ENCODE measurements around the gene BPIFB3.

DNA sequence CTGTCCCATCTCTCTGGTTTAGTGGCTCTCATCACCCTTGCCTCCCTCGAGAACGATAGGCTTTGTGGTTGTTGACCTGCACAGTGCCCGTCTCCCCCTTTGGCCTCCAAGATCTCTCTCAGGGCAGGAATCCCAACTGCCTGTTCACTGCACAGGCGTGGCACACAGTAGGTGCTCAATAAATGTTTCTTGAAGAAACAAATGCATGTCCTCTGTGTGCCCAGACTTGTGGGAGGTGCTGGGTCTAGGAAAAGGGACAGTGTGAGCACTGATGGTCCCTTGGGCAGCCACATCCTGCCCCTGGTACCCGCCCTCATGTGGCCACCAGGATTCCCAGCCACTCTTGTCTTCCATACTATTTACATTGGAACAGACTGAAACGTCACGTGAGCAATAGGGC lies 24.8 kb upstream of the BPIFB3 start:
- TF ChIP-seq CTCF (IDR thresholded peaks at IDR 0.05 in 4 of 5, conservative IDR thresholded peaks at IDR 0.05 in 1 of 5) (no peak), POLR2A (IDR thresholded peaks at IDR 0.05) (no peak)

Data from gastrocnemius medialis (tissue), 4 donors.